Measurements from ENCODE around the gene GIMD1.

Gene GIMD1

DNA sequence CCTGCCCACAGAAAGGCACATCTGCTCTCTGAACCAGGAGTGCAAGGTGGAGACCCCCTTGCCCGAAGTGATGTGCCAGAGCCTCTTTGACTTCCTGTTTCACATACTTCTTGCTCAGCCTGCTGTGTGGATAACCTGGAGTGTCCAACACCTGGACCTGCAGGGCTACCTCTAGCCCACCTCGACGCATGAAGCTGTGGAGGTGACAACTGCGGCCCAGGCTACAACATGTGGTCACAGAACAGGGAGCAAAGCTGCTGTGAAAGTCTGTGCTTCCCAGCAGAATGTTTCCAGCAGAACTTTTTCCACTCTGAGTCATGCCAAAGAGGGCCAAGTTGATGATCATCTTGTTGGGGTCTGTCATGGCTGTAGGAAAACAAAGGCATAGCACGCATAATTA lies 1.5 kb downstream of the GIMD1 start:
- H3K27me3 ChIP-seq (ENCODE audit: control insufficient read depth, low read length) = no peaks in the 10 kb centered on the region; the same call in 1 of the 2 replicates
- H3K9me3 ChIP-seq (ENCODE audit: control insufficient read depth, insufficient read depth, low read length) = no peaks in the 10 kb centered on the region
- no peak for TF ChIP-seq EZH2phosphoT487 (IDR thresholded peaks at IDR 0.05; ENCODE audit: borderline replicate concordance, low read length)
- TF ChIP-seq, protein P1, sequence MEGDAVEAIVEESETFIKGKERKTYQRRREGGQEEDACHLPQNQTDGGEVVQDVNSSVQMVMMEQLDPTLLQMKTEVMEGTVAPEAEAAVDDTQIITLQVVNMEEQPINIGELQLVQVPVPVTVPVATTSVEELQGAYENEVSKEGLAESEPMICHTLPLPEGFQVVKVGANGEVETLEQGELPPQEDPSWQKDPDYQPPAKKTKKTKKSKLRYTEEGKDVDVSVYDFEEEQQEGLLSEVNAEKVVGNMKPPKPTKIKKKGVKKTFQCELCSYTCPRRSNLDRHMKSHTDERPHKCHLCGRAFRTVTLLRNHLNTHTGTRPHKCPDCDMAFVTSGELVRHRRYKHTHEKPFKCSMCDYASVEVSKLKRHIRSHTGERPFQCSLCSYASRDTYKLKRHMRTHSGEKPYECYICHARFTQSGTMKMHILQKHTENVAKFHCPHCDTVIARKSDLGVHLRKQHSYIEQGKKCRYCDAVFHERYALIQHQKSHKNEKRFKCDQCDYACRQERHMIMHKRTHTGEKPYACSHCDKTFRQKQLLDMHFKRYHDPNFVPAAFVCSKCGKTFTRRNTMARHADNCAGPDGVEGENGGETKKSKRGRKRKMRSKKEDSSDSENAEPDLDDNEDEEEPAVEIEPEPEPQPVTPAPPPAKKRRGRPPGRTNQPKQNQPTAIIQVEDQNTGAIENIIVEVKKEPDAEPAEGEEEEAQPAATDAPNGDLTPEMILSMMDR (IDR thresholded peaks at IDR 0.05; ENCODE audit: low read depth, low read length, poor library complexity, severe bottlenecking) = no peak
- no peak overlapping the region for H3K4me2 ChIP-seq (ENCODE audit: low read length)
- no peak overlapping the region for H3K27ac ChIP-seq (ENCODE audit: low read depth, low read length)
- no peaks in the 10 kb centered on the region for H3K9me2 ChIP-seq (replicated peaks; ENCODE audit: control insufficient read depth, low read length)
- peaks cover 6% of the 10 kb centered on the region for H3K4me1 ChIP-seq (ENCODE audit: control insufficient read depth, low read length)
- H3K79me2 ChIP-seq (ENCODE audit: control insufficient read depth, low read length) = no peaks in the 10 kb centered on the region
- H3F3A ChIP-seq (ENCODE audit: control insufficient read depth, insufficient read depth) = no peaks in the 10 kb centered on the region; the same call in 1 of the 2 replicates
- H4K20me1 ChIP-seq (ENCODE audit: control insufficient read depth, insufficient read depth, low read depth, low read length) = no peaks in the 10 kb centered on the region
- H3K4me3 ChIP-seq (ENCODE audit: low read length) = no peak overlapping the region
- H3K36me3 ChIP-seq (ENCODE audit: control insufficient read depth, low read length) = no peaks in the 10 kb centered on the region

DNA sequence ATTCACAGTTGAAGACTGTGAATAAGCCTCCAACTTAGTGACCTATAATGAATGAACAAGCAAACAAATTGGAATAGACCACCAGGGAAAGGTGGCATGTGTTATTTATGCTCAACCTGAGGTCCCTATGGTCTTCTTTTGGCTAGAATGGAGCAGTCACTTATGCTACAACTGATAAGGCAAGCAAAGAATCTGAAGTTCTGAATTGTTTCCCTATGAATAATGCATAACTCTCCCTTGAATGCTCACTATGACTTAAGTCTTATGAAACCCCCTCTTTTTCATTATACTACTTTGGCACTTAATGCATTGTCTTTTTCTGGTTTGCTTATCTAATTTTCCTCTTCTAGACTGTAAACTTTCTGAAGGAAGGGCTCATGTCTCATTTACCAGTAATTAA lies 2.6 kb downstream of the GIMD1 start:
- no peaks in the 10 kb centered on the region for H3K9me3 ChIP-seq (ENCODE audit: control insufficient read depth, insufficient read depth, low read length)
- H3K27ac ChIP-seq (ENCODE audit: low read depth, low read length) = no peak overlapping the region
- no peak overlapping the region for H3K4me2 ChIP-seq (ENCODE audit: low read length)
- TF ChIP-seq, protein P1 (IDR thresholded peaks at IDR 0.05; ENCODE audit: low read depth, low read length, poor library complexity, severe bottlenecking) = no peak
- TF ChIP-seq EZH2phosphoT487 (IDR thresholded peaks at IDR 0.05; ENCODE audit: borderline replicate concordance, low read length) = no peak
- H3K79me2 ChIP-seq (ENCODE audit: control insufficient read depth, low read length) = no peaks in the 10 kb centered on the region
- H4K20me1 ChIP-seq (ENCODE audit: control insufficient read depth, insufficient read depth, low read depth, low read length) = no peaks in the 10 kb centered on the region
- no peak overlapping the region for H3K4me3 ChIP-seq (ENCODE audit: low read length)
- H3K36me3 ChIP-seq (ENCODE audit: control insufficient read depth, low read length) = no peaks in the 10 kb centered on the region
- no peaks in the 10 kb centered on the region; the same call in 1 of the 2 replicates for H3K27me3 ChIP-seq (ENCODE audit: control insufficient read depth, low read length)
- peaks cover 6% of the 10 kb centered on the region for H3K4me1 ChIP-seq (ENCODE audit: control insufficient read depth, low read length)
- no peaks in the 10 kb centered on the region; the same call in 1 of the 2 replicates for H3F3A ChIP-seq (ENCODE audit: control insufficient read depth, insufficient read depth)
- H3K9me2 ChIP-seq (replicated peaks; ENCODE audit: control insufficient read depth, low read length) = no peaks in the 10 kb centered on the region

DNA sequence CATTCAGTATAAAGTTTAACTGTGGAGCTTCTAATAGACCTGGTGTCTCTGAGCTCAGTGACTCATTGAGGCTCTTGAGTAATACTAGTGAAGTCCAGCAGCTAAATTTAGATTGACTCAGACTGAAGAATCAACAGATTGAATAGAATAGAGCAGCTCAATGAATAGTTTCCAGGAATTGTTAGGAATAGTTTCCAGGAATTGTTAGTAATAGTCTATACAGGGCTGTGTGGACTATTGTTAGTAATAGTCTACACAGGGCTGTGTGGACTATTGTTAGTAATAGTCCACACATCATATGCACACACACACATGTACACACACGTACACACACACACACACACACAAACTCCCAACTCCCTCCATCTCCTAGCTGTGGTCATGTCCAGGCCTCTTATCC lies 3.0 kb downstream of the GIMD1 start:
- no peaks in the 10 kb centered on the region for H3K79me2 ChIP-seq (ENCODE audit: control insufficient read depth, low read length)
- peaks cover 6% of the 10 kb centered on the region for H3K4me1 ChIP-seq (ENCODE audit: control insufficient read depth, low read length)
- no peak overlapping the region for H3K4me2 ChIP-seq (ENCODE audit: low read length)
- TF ChIP-seq, protein P1 (IDR thresholded peaks at IDR 0.05; ENCODE audit: low read depth, low read length, poor library complexity, severe bottlenecking) = no peak
- no peak for TF ChIP-seq EZH2phosphoT487 (IDR thresholded peaks at IDR 0.05; ENCODE audit: borderline replicate concordance, low read length)
- H3K9me3 ChIP-seq (ENCODE audit: control insufficient read depth, insufficient read depth, low read length) = no peaks in the 10 kb centered on the region
- no peaks in the 10 kb centered on the region; the same call in 1 of the 2 replicates for H3F3A ChIP-seq (ENCODE audit: control insufficient read depth, insufficient read depth)
- no peak overlapping the region for H3K27ac ChIP-seq (ENCODE audit: low read depth, low read length)
- no peaks in the 10 kb centered on the region for H3K36me3 ChIP-seq (ENCODE audit: control insufficient read depth, low read length)
- H3K27me3 ChIP-seq (ENCODE audit: control insufficient read depth, low read length) = no peaks in the 10 kb centered on the region; the same call in 1 of the 2 replicates
- H4K20me1 ChIP-seq (ENCODE audit: control insufficient read depth, insufficient read depth, low read depth, low read length) = no peaks in the 10 kb centered on the region
- no peaks in the 10 kb centered on the region for H3K9me2 ChIP-seq (replicated peaks; ENCODE audit: control insufficient read depth, low read length)
- no peak overlapping the region for H3K4me3 ChIP-seq (ENCODE audit: low read length)
